PFSK-1 (cell line): Measurements from ENCODE around the gene HACD2. TPM values are rescaled to one million over a fixed set of nuclear protein-coding genes. Genes with fewer than 3 reads are reported as not detected.

ENCODE experiments used
- FOXP2 ChIP-seq: optimal IDR thresholded peaks from 2 replicates; pipeline ENCODE3; 2011; ENCODE audit warnings: borderline replicate concordance, control low read depth, inconsistent platforms; ENCODE audit not compliant: insufficient read depth; ENCODE audit errors: extremely low read length, extremely low read depth
- POLR2AphosphoS5 ChIP-seq: IDR thresholded peaks from 2 replicates; pipeline ENCODE4 v1.6.1; 2012; ENCODE audit warnings: low read depth, mild to moderate bottlenecking, control low read depth, low read length, moderate library complexity
- REST ChIP-seq, 2 experiments: IDR thresholded peaks; 2 replicates each; pipeline versions ENCODE4 v1.6.1 to v1.8.0; 2011 to 2012; ENCODE audit warnings: low read depth in 2 of 2, low read length in 2 of 2, control low read depth in 1 of 2, inconsistent platforms in 1 of 2, mild to moderate bottlenecking in 1 of 2, moderate library complexity in 1 of 2; ENCODE audit not compliant: insufficient read depth in 1 of 2
- SIN3A ChIP-seq: IDR thresholded peaks from 2 replicates; pipeline ENCODE4 v1.6.1; 2012; ENCODE audit warnings: mild to moderate bottlenecking, low read length, moderate library complexity, borderline replicate concordance; ENCODE audit not compliant: insufficient read depth
- TAF1 ChIP-seq: IDR thresholded peaks from 2 replicates; pipeline ENCODE4 v1.6.1; 2012; ENCODE audit warnings: low read length, control low read depth, borderline replicate concordance; ENCODE audit not compliant: insufficient read depth
- polyA plus RNA-seq: library from polyadenylated mRNA; unstranded; fragments of >200 nt; gene quantifications from one replicate; pipeline ENCODE4 v1.2.1, GENCODE V29; 2012; ENCODE audit warnings: low read depth, missing spikeins; ENCODE audit not compliant: insufficient read length

HACD2 gene
- polyA plus RNA-seq, result 8.1 TPM

GRCh38 chr3:123584988-123585937 lies at the start of gene HACD2:
Gene HACD2, minus strand, starts transcription at chr3:123585053. Its CDS starts 26 bp downstream, at chr3:123585027.
- TF ChIP-seq FOXP2 (no peak), TAF1 (peak; percentile 59; the same call in 1 of the 2 replicates), POLR2AphosphoS5 (peak; percentile 56; the same call in 1 of the 2 replicates)

- TF ChIP-seq SIN3A, result no peak
- no peak for TF ChIP-seq REST (IDR thresholded peaks at IDR 0.05; ENCODE audit: insufficient read depth in 1 of 2, low read depth in 2 of 2, low read length in 2 of 2)
- TF ChIP-seq FOXP2, result peak; percentile 56
- TF ChIP-seq TAF1, result no peak
- TF ChIP-seq POLR2AphosphoS5, result 0 out of 2 replicates have a peak, but pooled peaks have one; percentile 23
Measured at GRCh38 chr3:123634149-123635051, 49.5 kb upstream of the HACD2 start.

GRCh38 chr3:123633530-123633929 lies 48.7 kb upstream of the HACD2 start:
- no peak for TF ChIP-seq FOXP2
- no peak for TF ChIP-seq REST (IDR thresholded peaks at IDR 0.05; ENCODE audit: insufficient read depth in 1 of 2, low read depth in 2 of 2, low read length in 2 of 2)
- no peak for TF ChIP-seq POLR2AphosphoS5
- TF ChIP-seq TAF1, result no peak
- no peak for TF ChIP-seq SIN3A

- no peak for TF ChIP-seq SIN3A
- TF ChIP-seq REST (IDR thresholded peaks at IDR 0.05; ENCODE audit: insufficient read depth in 1 of 2, low read depth in 2 of 2, low read length in 2 of 2), result no peak
- no peak for TF ChIP-seq TAF1
- no peak for TF ChIP-seq FOXP2
- no peak for TF ChIP-seq POLR2AphosphoS5
Measured at GRCh38 chr3:123632161-123632655, 47.4 kb upstream of the HACD2 start.

GRCh38 chr3:123629747-123630047 lies 44.8 kb upstream of the HACD2 start:
- TF ChIP-seq TAF1 (no peak), POLR2AphosphoS5 (no peak), SIN3A (no peak), REST (IDR thresholded peaks at IDR 0.05; ENCODE audit: insufficient read depth in 1 of 2, low read depth in 2 of 2, low read length in 2 of 2) (no peak), FOXP2 (no peak)
